Endodermal cell (in vitro differentiated cells): ENCODE measurements around the gene PTPRO. TPM values are rescaled to one million over a fixed set of nuclear protein-coding genes. Genes with fewer than 3 reads are reported as not detected.
A peak's percentile ranks its signal among the peaks of the same experiment; 100 is the strongest.

Source experiments
- DNase-seq: peaks from one replicate; pipeline ENCODE4 v3.0.0-alpha.2; 2017
- H3K27ac ChIP-seq: 2 replicates; pipeline ENCODE4 v1.5.1; 2013; ENCODE audit warnings: mild to moderate bottlenecking, low read depth, low read length, moderate library complexity
- H3K27me3 ChIP-seq: 2 replicates; pipeline ENCODE4 v1.6.1; 2013; ENCODE audit warnings: mild to moderate bottlenecking, low read length, moderate library complexity; ENCODE audit not compliant: insufficient read depth, control insufficient read depth, poor library complexity, severe bottlenecking
- H3K36me3 ChIP-seq: 2 replicates; pipeline ENCODE4 v1.7.0; 2013; ENCODE audit warnings: mild to moderate bottlenecking, low read length, moderate library complexity; ENCODE audit not compliant: control insufficient read depth, insufficient read depth
- H3K4me1 ChIP-seq: one replicate; pipeline ENCODE4 v1.7.0; 2013; ENCODE audit warnings: low read length; ENCODE audit not compliant: control insufficient read depth, insufficient read depth
- H3K4me3 ChIP-seq: 2 replicates; pipeline ENCODE4 v1.5.1; 2013; ENCODE audit warnings: mild to moderate bottlenecking, low read length, moderate library complexity
- H3K9ac ChIP-seq: 2 replicates; pipeline ENCODE4 v1.6.1; 2013; ENCODE audit warnings: mild to moderate bottlenecking, low read length, moderate library complexity; ENCODE audit not compliant: poor library complexity, severe bottlenecking; ENCODE audit errors: extremely low read depth
- H3K9me3 ChIP-seq: 2 replicates; pipeline ENCODE4 v1.6.1; 2013; ENCODE audit warnings: mild to moderate bottlenecking, low read length, moderate library complexity; ENCODE audit not compliant: control insufficient read depth
- H3K27ac Mint-ChIP-seq: 2 replicates; pipeline ENCODE4 v1.8.0; 2020; ENCODE audit warnings: mixed read lengths
- H3K27me3 Mint-ChIP-seq: 2 replicates; pipeline ENCODE4 v1.8.0; 2021; ENCODE audit warnings: mild to moderate bottlenecking, mixed read lengths; ENCODE audit not compliant: insufficient read depth
- H3K36me3 Mint-ChIP-seq: 2 replicates; pipeline ENCODE4 v1.8.0; 2020; ENCODE audit warnings: low read depth, mixed read lengths
- H3K4me1 Mint-ChIP-seq: 2 replicates; pipeline ENCODE4 v1.8.0; 2020; ENCODE audit warnings: mixed read lengths
- H3K4me3 Mint-ChIP-seq: 2 replicates; pipeline ENCODE4 v1.8.0; 2020; ENCODE audit warnings: mild to moderate bottlenecking, moderate library complexity, mixed read lengths
- H3K9me3 Mint-ChIP-seq: 2 replicates; pipeline ENCODE4 v1.8.0; 2020; ENCODE audit warnings: mild to moderate bottlenecking, mixed read lengths
- WGBS, 2 experiments: methylation state at CpG; one replicate each; pipeline versions ENCODE4 v1.1.5 to v1.1.7; 2013; ENCODE audit warnings: missing lambda C conversion rate in 2 of 2, mixed read lengths in 1 of 2; ENCODE audit not compliant: insufficient coverage in 1 of 2, insufficient read length in 1 of 2; 5-methylcytosine and 5-hydroxymethylcytosine counted together
- total RNA-seq, 2 donors: library from RNA; stranded (reverse); fragmentation: NEBNext Ultra II Directional in 1 of 2; extraction: Animal tissue kit (Norgen Biotek cat#: 25700) in 1 of 2; gene quantifications; 2 replicates in 1 of 2; 3 replicates in 1 of 2; pipeline ENCODE4 v1.2.1, GENCODE V29; 2021
- TF ChIP-seq, protein P1 (sequence below): fragments of 200-600 bp; sonication (generic); conservative IDR thresholded peaks from 2 replicates; pipeline ENCODE4 v1.5.0; 2021; ENCODE audit warnings: antibody characterized with exemption, mild to moderate bottlenecking

Gene PTPRO
- total RNA-seq, 2 donors from 2014 or later: 0.31 TPM; not detected in 1

DNA sequence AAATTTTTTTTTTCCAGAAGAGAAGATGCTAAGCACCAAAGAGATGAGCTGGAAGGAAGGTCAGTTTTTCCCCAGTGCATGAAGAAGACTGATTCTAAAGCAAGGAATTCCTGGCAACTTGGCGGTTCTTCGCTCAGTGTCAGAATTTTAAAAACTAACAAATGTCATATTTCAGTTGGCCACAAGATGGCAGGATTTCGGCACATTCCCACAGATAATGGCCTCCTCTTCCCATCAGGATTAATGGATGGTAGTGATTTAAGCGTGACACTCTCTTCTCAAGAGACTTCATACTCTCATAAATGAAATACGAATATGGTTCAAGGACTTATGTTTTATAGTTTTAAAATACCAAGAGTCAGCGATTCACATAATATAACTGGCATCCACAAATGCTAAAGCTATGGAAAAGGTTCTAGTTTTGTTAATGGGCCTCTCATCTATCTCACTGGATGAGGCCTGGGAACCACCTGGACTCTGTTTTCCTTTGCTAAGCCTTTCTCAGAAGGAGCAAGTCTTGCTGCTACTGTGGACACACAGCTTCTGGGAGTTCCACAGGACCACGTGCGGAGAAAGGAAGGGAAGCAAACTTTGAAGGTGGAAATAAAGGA lies 46.1 kb upstream of the PTPRO start:
- WGBS, 2 experiments: 30 to 55% methylated on average over 3 to 7 of the region's 8 CpGs
- Histone ChIP-seq H3K36me3 (no peaks in the 10 kb centered on the region), H3K9me3 (no peaks in the 10 kb centered on the region), H3K27ac (no peak overlapping the region), H3K4me1 (no peaks in the 10 kb centered on the region), H3K9ac (no peak overlapping the region), H3K4me3 (no peak overlapping the region), H3K27me3 (no peaks in the 10 kb centered on the region)
- Mint-ChIP-seq H3K27ac (no peak overlapping the region), H3K4me3 (no peak overlapping the region), H3K27me3 (no peaks in the 10 kb centered on the region), H3K9me3 (no peaks in the 10 kb centered on the region), H3K4me1 (peaks cover 5% of the 10 kb centered on the region), H3K36me3 (no peaks in the 10 kb centered on the region)
- TF ChIP-seq, protein P1, sequence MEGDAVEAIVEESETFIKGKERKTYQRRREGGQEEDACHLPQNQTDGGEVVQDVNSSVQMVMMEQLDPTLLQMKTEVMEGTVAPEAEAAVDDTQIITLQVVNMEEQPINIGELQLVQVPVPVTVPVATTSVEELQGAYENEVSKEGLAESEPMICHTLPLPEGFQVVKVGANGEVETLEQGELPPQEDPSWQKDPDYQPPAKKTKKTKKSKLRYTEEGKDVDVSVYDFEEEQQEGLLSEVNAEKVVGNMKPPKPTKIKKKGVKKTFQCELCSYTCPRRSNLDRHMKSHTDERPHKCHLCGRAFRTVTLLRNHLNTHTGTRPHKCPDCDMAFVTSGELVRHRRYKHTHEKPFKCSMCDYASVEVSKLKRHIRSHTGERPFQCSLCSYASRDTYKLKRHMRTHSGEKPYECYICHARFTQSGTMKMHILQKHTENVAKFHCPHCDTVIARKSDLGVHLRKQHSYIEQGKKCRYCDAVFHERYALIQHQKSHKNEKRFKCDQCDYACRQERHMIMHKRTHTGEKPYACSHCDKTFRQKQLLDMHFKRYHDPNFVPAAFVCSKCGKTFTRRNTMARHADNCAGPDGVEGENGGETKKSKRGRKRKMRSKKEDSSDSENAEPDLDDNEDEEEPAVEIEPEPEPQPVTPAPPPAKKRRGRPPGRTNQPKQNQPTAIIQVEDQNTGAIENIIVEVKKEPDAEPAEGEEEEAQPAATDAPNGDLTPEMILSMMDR: peak; percentile 98
- peak; percentile 81 for DNase-seq

GRCh38 chr12:15278816-15279658 lies 43.3 kb upstream of the PTPRO start:
- H3K4me3 Mint-ChIP-seq: no peak overlapping the region
- H3K27ac ChIP-seq: no peak overlapping the region
- no peak overlapping the region for H3K4me3 ChIP-seq
- no peaks in the 10 kb centered on the region for H3K9me3 Mint-ChIP-seq
- H3K4me1 Mint-ChIP-seq: peaks cover 5% of the 10 kb centered on the region
- H3K27me3 Mint-ChIP-seq: no peaks in the 10 kb centered on the region
- no peaks in the 10 kb centered on the region for H3K36me3 Mint-ChIP-seq
- TF ChIP-seq, protein P1: no peak
- no peak overlapping the region for H3K9ac ChIP-seq
- H3K9me3 ChIP-seq: no peaks in the 10 kb centered on the region
- no peaks in the 10 kb centered on the region for H3K27me3 ChIP-seq
- H3K4me1 ChIP-seq: no peaks in the 10 kb centered on the region
- DNase-seq: no peak
- H3K36me3 ChIP-seq: no peaks in the 10 kb centered on the region
- 91 to 92% methylated on average over 6 to 10 of the region's 10 CpGs for WGBS, 2 experiments
- no peak overlapping the region for H3K27ac Mint-ChIP-seq

GRCh38 chr12:15280930-15281329 lies 41.4 kb upstream of the PTPRO start:
- WGBS, 2 experiments: 71 to 95% methylated on average over 1 of the region's 2 CpGs
- H3K4me1 ChIP-seq: no peaks in the 10 kb centered on the region
- no peak overlapping the region for H3K27ac Mint-ChIP-seq
- H3K4me3 Mint-ChIP-seq: no peak overlapping the region
- H3K27me3 ChIP-seq: no peaks in the 10 kb centered on the region
- H3K27ac ChIP-seq: no peak overlapping the region
- no peaks in the 10 kb centered on the region for H3K9me3 Mint-ChIP-seq
- H3K4me3 ChIP-seq: no peak overlapping the region
- H3K4me1 Mint-ChIP-seq: peaks cover 5% of the 10 kb centered on the region
- TF ChIP-seq, protein P1: no peak
- no peak for DNase-seq
- H3K9me3 ChIP-seq: no peaks in the 10 kb centered on the region
- peaks cover 2% of the 10 kb centered on the region for H3K27me3 Mint-ChIP-seq
- no peak overlapping the region for H3K9ac ChIP-seq
- no peaks in the 10 kb centered on the region for H3K36me3 ChIP-seq
- H3K36me3 Mint-ChIP-seq: no peaks in the 10 kb centered on the region
